NT2/D1 (cell line): Measurements from ENCODE around the gene UPF3B.
"Not testable (repeated sequence)": the region's sequence is repeated elsewhere in the genome, so short reads cannot be mapped to it uniquely, and the experiment has no call there.

Experiments used
- DNase-seq: peaks from one replicate; pipeline ENCODE4 v3.0.0-alpha.2; 2011; ENCODE audit warnings: low read depth, low spot score
- H3K27me3 ChIP-seq: 2 replicates; pipeline ENCODE4 v1.6.0; 2011; ENCODE audit warnings: mild to moderate bottlenecking; ENCODE audit not compliant: insufficient read length, insufficient read depth
- H3K36me3 ChIP-seq: 2 replicates; pipeline ENCODE4 v1.6.1; 2011; ENCODE audit warnings: mild to moderate bottlenecking, low read length, mixed read lengths; ENCODE audit not compliant: insufficient read depth, insufficient read length
- H3K4me1 ChIP-seq: 2 replicates; pipeline ENCODE4 v1.5.1; 2011; ENCODE audit not compliant: insufficient read depth, insufficient read length
- H3K4me3 ChIP-seq: 2 replicates; pipeline ENCODE4 v1.5.1; 2011; ENCODE audit warnings: low read depth; ENCODE audit not compliant: insufficient read length
- H3K9ac ChIP-seq: 2 replicates; pipeline ENCODE4 v1.6.0; 2011; ENCODE audit warnings: low read depth; ENCODE audit not compliant: insufficient read length
- H3K9me3 ChIP-seq: 2 replicates; pipeline ENCODE4 v1.5.1; 2011; ENCODE audit warnings: mild to moderate bottlenecking, low read length; ENCODE audit not compliant: insufficient read depth
- SUZ12 ChIP-seq: IDR thresholded peaks from 2 replicates; pipeline ENCODE4 v1.6.1; 2011; ENCODE audit not compliant: insufficient read length, insufficient read depth; ENCODE audit errors: extremely low read depth
- YY1 ChIP-seq: IDR thresholded peaks from 2 replicates; pipeline ENCODE4 v1.6.1; 2011; ENCODE audit not compliant: insufficient read length, insufficient read depth
- ZNF274 ChIP-seq: IDR thresholded peaks from 2 replicates; pipeline ENCODE4 v1.6.1; 2011; ENCODE audit warnings: mild to moderate bottlenecking, low read depth, low read length

Gene UPF3B

GRCh38 chrX:119871245-119871598, 18.5 kb upstream of the UPF3B start:
- Histone ChIP-seq H3K4me3 (peak overlapping the region; percentile 94), H3K9ac (peak overlapping the region; percentile 97), H3K36me3 (peaks cover 29% of the 10 kb centered on the region), H3K4me1 (no peaks in the 10 kb centered on the region), H3K27me3 (peaks cover 3% of the 10 kb centered on the region), H3K9me3 (no peaks in the 10 kb centered on the region)
- no peak for DNase-seq
- TF ChIP-seq YY1 (no peak), SUZ12 (no peak), ZNF274 (no peak)

- TF ChIP-seq SUZ12: no peak
- no peak for TF ChIP-seq ZNF274
- no peak for TF ChIP-seq YY1
- Histone ChIP-seq H3K36me3 (peaks cover 23% of the 10 kb centered on the region), H3K27me3 (peaks cover 3% of the 10 kb centered on the region), H3K9ac (peak overlapping the region; percentile 97), H3K9me3 (no peaks in the 10 kb centered on the region), H3K4me1 (no peaks in the 10 kb centered on the region), H3K4me3 (peak overlapping the region; percentile 94)
- DNase-seq: no peak
Observed at GRCh38 chrX:119870626-119871131, 17.9 kb upstream of the UPF3B start.

DNA sequence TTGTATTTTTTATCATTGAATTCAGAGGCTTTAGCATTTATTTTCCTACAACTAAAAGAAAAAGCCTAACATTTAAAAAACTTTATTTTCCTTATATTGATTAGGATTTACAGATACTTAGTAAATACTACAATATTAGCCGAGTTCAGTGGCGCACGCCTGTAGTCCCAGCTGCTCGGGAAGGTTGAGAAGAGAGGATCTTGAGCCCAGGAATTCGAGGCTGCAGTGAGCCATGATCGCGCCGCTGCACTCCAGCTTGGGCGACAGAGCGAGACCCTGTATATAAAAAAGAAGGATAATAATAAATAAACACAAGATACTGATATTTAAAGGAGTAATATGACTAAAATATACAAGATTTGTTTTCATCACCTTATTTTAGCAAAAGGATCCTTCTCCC, 681 bp upstream of the UPF3B start:
- DNase-seq: no peak
- Histone ChIP-seq H3K4me1 (no peaks in the 10 kb centered on the region), H3K4me3 (peak overlapping the region; percentile 21), H3K27me3 (no peaks in the 10 kb centered on the region), H3K9me3 (no peaks in the 10 kb centered on the region), H3K9ac (peak overlapping the region; percentile 77), H3K36me3 (peaks cover 19% of the 10 kb centered on the region)
- TF ChIP-seq ZNF274 (no peak), SUZ12 (no peak), YY1 (no peak)

GRCh38 chrX:119833905-119834304, 18.9 kb downstream of the UPF3B start:
- H3K9ac ChIP-seq: no peak overlapping the region

DNA sequence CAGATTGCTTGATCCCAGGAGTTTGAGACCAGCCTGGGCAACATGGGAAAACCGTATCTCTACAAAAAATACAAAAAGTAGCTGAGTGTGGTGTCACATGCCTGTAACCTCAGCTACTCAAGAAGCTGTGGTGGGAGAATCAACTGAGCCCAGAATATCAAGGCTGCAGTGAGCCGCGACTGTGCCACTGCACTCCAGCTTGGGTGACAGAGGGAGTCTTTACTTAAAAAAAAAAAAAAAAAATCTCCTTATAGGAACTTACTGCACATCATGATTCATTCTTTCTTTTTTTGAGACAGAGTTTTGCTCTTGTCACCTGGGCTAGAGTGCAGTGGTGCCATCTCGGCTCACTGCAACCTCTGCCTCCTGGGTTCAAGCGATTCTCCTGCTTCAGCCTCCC, 24.3 kb downstream of the UPF3B start:
- H3K9me3 ChIP-seq: no peaks in the 10 kb centered on the region
- no peaks in the 10 kb centered on the region for H3K27me3 ChIP-seq
- peaks cover 45% of the 10 kb centered on the region for H3K36me3 ChIP-seq
- TF ChIP-seq ZNF274 (no peak), SUZ12 (no peak), YY1 (no peak)
- H3K9ac ChIP-seq: no peak overlapping the region
- H3K4me1 ChIP-seq: no peaks in the 10 kb centered on the region
- no peak for DNase-seq
- no peak overlapping the region for H3K4me3 ChIP-seq

More at GRCh38 chrX:119833905-119834304, 18.9 kb downstream of the UPF3B start:
- no peak for DNase-seq
- no peaks in the 10 kb centered on the region for H3K4me1 ChIP-seq
- TF ChIP-seq SUZ12: no peak
- no peak overlapping the region for H3K4me3 ChIP-seq
- no peaks in the 10 kb centered on the region for H3K27me3 ChIP-seq
- peaks cover 77% of the 10 kb centered on the region for H3K36me3 ChIP-seq
- H3K9me3 ChIP-seq: no peaks in the 10 kb centered on the region

GRCh38 chrX:119826399-119826959, 26.3 kb downstream of the UPF3B start:
- Histone ChIP-seq H3K4me1 (no peaks in the 10 kb centered on the region), H3K27me3 (no peaks in the 10 kb centered on the region), H3K9me3 (no peaks in the 10 kb centered on the region), H3K4me3 (no peak overlapping the region), H3K36me3 (peaks cover 27% of the 10 kb centered on the region), H3K9ac (no peak overlapping the region)
- DNase-seq: no peak
- TF ChIP-seq SUZ12 (no peak), YY1 (no peak), ZNF274 (no peak)

GRCh38 chrX:119824221-119824620, 28.5 kb downstream of the UPF3B start:
- H3K9ac ChIP-seq, H3K36me3 ChIP-seq, H3K27me3 ChIP-seq, H3K4me3 ChIP-seq, H3K9me3 ChIP-seq, H3K4me1 ChIP-seq, DNase-seq: not testable (repeated sequence)

GRCh38 chrX:119821703-119822102, 31.1 kb downstream of the UPF3B start:
- not testable (repeated sequence) for H3K4me3 ChIP-seq, H3K9me3 ChIP-seq, H3K9ac ChIP-seq, H3K4me1 ChIP-seq, H3K27me3 ChIP-seq, DNase-seq, H3K36me3 ChIP-seq
